HG02870 (cell line): ENCODE data around the gene DUSP2.

Experiments
- ATAC-seq: cut with Tn5 transposase; IDR thresholded peaks from one replicate; pipeline ENCODE4 v1.9.1; 2021; ENCODE audit warnings: mild to moderate bottlenecking, moderate library complexity; ENCODE audit not compliant: unreplicated experiment

Gene DUSP2, protein sequence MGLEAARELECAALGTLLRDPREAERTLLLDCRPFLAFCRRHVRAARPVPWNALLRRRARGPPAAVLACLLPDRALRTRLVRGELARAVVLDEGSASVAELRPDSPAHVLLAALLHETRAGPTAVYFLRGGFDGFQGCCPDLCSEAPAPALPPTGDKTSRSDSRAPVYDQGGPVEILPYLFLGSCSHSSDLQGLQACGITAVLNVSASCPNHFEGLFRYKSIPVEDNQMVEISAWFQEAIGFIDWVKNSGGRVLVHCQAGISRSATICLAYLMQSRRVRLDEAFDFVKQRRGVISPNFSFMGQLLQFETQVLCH

DNA sequence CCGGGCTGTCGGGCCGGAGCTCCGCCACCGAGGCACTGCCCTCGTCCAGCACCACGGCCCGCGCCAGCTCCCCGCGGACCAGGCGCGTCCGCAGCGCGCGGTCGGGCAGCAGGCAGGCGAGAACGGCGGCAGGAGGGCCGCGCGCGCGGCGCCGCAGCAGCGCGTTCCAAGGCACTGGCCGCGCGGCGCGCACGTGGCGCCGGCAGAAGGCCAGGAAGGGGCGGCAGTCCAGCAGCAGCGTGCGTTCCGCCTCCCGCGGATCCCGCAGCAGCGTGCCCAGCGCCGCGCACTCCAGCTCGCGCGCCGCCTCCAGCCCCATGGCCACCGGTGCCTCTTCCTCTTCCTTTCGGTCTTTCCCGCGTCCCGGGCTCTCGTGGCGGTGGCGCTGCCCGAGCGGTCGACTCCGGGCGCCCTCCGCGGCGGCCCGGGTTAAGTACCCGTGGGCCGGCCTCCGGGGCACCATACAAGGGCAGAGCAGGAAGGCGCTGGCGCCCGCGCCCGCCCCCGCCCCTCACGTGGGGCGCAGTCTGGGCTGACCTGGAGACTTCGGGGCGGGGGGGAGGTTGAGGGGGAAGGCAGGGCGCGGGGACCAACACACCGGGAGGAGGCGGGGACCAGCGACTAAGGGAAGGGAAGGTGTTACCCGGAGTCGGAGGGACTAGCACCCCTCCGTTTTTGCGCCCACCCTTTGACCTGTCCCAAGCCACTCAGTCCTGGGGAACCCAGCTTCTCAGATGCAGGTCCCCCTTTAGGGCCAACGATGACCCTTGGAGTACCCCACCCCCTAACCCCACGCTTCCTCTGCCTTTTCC lies at the start of gene DUSP2:
TSS of gene DUSP2 (minus strand) at position 405 of the 812 bp plus-strand sequence. CDS start at position 319, 86 bp downstream.
- ATAC-seq: peak; percentile 44

DNA sequence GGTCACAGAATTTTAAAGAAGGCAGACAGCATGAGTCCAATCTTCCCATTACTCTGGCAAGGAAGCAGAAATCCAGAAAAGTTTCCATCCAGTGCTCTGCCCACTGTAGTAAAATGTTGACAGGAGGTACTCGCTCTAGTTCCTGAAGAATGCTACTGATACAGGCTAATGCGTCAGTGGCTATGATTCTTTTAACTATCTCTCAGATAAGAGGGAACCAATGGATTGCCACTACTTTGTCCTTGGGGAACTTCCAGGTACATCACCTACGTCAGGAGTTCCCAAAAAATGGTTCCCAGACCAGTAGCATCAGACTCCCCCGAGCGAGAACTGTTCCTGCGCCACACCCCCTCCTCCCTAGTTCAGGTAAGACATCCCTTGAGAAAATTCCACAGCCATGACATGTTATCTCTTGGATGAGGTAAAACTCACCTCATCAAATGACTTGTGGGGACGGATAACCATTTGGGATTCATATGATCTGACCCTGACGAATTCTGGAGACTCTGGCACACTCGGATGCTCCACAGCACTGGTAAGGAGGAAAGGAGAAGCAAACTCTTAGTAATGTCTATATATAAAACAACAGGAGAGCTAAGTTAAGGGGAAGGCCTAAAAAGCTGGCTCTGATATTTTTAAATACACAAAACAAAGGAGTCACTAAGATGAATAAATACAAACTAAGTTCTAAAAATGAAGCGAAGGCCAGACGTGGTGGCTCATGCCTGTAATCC lies 46.9 kb upstream of the DUSP2 start:
- no peak for ATAC-seq

DNA sequence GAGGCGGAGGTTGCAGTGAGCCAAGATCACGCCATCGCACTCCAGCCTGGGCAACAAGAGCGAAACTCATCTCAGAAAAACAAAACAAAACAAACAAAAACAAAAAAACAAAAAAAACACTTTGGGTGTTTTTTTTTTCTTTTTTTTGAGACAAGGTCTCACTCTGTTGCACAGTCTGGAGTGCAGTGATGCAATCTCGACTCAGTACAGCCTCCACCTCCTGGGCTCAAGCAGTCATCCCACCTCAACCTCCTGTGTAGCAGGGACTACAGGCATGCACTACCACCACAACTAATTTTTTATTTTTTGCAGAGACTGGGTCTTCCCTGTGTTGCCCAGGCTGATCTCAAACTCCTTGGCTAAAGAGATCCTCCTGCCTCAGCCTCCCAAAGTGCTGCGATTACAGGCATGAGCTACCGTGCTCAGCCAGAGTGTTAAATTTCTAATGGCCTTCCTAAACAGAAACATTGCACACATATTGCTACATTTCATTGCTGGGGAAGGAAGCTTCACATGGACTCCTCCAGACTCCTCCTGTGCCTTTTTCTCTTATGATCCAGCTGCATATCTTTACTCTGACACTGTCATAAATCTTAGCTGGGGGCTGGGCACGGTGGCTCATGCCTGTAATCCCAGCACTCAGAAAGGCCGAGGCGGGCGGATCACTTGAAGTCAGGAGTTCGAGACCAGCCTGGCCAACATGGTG lies 43.7 kb upstream of the DUSP2 start:
- no peak for ATAC-seq

DNA sequence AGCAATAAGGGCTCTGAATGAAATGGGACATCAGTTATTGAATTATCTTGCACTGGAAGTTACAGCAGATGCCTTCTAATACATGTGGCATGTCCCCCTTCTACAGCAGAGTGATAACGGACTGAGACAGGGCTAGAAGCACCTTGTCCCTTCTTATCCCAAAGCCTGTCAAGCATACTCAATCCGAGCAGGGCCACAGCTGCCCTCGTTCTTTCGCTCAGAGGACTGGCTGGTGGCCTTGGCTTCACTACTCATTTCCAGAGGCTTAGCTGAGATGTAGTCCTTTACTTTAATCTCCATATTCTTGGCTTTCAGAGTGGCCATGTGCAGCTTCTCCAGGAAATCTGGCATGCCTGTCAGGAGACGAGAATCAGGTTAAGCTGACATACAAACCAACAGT lies 41.3 kb upstream of the DUSP2 start:
- no peak for ATAC-seq

DNA sequence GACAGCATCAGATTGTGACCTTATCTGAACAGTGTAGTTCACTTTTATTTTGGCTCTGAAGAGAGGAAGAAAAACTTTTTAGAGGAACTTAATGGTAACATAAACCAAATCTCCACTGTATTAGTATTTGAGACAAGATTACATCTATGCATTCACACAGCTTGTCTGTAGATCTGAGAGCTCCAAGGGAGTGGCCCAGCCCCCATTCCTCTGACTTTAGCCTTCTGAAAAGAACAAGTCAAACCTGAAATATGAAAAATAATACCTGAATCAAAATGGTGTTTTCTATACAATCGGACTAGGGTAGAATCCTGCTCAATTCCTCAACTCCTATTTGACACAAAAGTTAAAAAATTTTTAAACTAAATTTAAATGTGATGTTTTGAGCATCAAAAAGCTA lies 40.3 kb upstream of the DUSP2 start:
- ATAC-seq: no peak

DNA sequence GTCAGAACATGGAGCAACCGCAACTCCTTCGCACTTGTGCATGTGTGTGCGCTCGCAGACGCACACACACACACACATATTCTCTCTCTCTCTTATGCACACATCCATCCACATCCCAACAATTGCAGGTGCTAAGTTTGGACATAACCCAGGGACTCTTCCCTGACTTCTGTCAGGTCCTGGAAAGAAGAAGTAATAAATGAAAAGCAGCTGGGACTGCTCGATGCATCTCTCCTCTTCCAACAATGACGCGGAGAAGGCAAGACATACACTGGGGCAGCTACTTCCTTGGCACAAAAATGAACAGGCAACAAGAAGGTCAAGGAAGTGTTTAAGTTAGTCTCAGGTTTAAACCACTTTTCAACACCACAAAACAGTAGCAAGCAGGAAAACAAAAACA lies 39.7 kb upstream of the DUSP2 start:
- ATAC-seq: no peak

DNA sequence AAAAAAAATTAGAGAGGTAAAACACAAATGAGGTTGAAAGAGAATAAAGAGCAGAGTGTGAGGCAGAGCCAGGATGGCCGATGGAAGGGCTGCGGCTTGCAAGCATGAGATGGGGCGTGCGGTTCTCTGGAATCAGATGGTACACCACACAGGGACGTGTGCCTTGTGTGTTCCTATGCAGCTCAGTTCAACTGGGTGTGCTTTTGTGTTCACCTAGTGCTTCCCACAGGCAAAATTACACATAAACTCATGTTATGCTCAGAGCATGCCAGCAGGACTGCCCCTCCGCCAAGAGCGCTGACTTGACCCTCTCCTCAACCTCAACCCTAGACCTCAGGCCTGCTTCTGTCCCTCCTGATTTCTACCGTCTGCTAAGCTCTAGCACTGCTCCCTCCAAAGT lies 38.9 kb upstream of the DUSP2 start:
- ATAC-seq: no peak

DNA sequence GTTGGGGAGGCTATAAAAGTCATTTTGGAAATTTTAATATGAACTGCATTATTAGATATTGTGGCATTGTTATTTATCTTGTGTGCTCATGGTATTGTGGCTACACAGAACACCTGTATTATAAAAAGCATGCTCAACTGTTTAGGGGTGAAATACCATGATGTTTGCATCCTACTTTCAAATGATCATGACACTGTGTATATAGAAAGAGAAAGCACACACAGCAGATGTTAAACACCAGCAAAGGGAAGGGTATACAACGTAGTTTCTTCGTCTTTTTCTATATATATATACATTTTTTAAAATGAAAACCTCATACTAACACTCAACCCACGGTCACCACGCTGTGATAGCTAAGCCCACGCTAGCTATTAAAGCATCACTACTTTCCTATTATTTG lies 36.3 kb upstream of the DUSP2 start:
- ATAC-seq: no peak

DNA sequence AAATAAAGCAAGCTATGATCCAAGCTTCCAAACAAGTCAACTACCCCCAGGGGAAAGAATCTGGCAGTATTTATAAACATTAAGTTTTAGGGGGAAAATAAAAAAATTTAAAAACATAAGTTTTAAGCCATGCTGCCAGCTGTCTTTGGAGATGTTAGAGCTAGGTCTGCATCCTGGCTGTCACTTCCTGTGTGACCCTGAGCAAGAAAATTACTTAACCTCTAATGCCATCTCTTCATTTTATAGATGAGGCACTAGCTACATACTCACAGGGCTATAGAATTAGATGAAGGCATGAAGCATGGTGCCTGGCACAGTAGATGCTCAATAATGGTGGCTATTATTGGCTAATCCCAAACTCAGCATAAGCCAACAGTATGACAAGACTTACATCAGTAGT lies 35.3 kb upstream of the DUSP2 start:
- ATAC-seq: no peak

DNA sequence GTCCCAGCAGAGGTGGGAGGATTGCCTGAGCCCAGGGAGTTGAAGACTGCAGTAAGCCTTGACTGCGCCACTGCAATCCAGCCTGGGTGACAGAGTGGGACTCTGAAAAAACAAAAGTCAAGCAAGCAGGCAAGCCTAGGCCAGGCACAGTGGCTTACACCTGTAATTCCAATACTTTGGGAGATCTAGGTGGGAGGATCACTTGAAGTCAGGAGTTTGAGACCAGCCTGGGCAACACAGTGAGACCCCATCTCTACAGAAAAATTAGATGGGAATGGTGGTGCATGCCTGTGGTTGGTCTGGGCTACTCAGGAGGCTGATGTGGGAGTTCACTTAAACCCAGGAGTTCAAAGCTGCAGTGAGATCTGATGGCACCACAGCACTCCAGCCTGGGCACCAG lies 34.8 kb upstream of the DUSP2 start:
- ATAC-seq: no peak

DNA sequence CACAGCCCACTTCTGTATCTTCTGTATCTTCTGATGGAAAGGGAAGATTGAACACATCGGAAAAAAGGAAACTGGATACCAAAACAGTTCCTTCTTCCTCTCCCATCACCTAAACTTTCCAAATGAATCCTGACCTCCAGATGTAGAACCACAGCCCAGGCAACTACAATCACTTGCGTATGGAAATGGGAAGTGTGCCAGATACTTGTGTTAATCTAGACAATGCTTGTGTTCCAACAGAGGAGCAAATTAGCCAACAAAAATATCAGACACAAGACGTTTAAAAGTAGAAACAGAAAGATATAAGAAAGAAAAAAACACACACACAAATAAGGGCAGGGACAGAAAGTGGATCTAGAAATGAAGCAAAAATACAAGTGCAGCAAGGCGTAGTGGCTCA lies 31.4 kb upstream of the DUSP2 start:
- ATAC-seq: no peak

DNA sequence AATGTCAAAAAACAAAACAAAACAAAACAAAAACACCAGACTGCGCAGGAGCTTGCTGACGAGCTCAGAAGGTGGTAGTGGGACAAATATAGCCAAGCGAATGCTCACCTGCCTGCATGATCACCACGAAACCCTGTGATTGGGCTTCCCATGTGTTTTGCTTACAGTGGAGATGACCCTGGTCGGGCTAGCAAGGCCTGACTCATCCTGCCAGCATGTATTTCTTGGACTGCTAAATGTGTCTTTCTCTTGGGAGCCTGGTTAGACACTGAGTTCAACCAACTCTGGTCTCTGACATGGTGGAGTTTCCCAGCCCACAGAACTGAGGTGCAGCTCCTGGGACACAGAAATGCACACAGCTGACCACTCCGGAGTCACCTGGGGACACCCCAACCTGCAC lies 30.7 kb upstream of the DUSP2 start:
- ATAC-seq: no peak

DNA sequence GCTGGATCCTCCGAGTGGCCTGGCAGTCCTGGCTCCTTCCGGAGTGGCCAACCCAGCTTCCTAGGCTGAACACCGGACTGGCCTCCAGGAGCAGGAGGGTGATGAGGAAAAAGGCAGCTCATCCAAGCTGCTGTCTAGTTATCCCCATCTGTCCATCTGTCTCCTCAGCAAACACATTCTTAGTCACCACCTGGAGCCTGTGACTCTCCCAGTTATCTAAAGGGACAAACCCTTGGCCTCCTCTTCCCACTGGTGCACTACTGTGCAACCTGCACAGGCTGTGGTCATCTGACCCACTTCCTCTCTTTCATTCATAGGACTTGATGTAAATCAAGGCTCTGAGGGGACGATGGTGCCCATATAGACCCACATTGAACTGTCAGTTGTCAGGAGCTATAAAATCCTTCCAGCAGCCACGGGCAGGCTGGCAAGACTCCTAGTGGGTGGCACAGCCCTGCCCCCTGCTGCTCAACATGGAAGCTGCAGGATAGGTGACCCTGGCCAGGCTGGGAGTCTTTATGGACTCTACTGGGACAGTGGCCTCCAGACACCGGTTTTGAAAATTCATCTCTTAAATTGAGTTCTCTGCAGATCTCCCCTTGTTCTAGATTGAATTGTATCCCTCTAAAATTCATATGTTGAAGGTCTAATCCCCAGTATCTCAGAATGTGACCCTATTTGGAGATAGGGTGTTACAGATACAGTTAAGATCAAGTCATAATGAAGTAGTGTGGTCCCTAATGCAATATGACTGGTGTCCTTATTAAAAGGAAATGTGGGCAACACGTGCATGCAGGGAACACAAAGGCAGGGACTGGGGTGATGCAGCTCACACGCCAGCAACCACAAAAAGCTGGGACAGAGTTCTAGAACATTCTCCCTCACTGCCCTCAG lies 29.3 kb upstream of the DUSP2 start:
- ATAC-seq: no peak

DNA sequence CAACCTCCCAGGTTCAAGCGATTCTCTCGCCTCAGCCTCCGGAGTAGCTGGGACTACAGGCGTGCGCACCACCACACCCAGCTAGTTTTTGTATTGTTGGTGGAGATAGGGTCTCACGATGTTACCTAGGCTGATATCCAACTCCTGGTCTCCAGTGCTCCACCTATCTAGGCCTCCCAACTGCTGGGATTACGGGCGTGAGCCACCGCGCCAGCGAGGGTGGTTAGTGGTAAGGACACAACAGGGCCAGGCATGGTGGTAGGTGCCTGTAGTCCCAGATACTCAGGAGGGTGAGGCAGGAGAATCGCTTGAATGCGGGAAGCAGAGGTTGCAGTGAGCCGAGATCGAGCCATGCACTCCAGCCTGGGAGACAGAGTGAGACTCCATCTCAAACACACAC lies 26.6 kb upstream of the DUSP2 start:
- ATAC-seq: no peak

DNA sequence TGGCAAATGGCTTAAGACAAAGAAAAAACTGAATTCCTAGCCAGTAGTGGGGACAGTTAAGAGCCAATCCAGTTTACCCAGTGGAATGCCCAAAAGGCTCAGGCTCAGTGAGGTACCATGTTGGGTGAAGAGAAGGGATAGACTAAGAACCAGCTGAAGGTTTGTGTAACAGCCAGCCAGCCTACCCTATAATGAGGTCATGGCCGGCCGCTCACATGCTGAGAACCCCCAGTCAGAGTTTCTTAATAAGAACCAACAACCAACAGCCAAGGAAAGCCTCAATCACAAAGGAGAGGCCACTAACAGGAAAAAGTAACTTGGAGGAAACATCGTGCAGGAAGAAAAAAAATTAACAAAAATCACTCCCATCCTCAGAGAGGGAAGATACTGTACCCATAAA lies 25.4 kb upstream of the DUSP2 start:
- ATAC-seq: no peak

DNA sequence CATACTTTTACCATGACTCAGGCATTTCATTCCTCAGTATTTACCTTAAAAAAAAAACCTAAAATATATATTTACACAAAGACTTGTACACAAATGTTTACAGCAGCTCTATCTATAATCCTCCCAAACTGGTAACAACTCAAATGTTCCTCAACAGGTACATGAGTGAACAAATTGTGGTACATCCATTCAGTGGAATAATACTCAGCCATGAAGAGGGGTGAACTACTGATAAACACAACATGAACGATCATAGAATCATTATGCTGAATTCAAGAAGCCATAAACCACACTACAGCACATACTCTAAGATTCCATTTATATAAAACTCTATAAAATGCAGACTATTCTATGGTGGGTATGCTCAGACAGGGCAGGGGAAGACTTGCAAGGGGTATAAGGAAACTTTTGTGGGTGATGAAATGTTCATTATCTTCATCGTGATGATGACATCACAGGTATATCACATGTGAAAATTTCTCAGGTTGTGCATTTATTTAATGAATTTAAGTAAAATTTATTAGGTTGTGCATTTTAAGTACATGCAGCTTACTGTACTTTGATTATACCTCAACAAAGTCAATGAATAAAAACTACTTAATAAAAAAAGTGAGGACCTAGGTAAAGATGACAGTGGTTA lies 24.7 kb upstream of the DUSP2 start:
- ATAC-seq: no peak

DNA sequence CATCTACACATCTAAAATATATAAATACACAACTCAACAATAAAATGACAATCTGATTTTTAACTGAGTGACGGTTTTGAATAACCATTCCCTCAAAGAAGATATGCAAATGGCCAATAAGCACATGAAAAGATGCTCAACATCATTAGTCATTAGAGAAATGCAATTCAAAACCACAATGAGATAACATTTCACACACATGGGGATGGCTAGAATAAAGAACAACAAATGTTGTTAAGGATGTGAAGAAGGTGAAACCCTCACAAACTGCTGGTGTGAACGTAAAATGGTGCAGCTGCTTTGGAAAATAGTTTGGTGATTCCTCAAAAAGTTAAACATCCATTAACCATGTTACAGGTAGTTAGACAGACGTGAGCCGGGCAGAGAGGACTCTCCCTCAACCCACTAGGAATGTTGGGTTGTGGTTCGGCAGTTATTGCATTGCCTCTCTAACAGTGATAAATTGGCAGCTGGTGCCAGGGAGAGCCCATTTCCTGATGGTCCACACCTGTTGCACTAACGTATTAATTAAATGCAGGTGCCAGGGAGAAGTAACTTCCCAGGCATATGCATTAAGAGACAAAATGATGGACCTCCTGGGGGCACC lies 22.3 kb upstream of the DUSP2 start:
- ATAC-seq: no peak

DNA sequence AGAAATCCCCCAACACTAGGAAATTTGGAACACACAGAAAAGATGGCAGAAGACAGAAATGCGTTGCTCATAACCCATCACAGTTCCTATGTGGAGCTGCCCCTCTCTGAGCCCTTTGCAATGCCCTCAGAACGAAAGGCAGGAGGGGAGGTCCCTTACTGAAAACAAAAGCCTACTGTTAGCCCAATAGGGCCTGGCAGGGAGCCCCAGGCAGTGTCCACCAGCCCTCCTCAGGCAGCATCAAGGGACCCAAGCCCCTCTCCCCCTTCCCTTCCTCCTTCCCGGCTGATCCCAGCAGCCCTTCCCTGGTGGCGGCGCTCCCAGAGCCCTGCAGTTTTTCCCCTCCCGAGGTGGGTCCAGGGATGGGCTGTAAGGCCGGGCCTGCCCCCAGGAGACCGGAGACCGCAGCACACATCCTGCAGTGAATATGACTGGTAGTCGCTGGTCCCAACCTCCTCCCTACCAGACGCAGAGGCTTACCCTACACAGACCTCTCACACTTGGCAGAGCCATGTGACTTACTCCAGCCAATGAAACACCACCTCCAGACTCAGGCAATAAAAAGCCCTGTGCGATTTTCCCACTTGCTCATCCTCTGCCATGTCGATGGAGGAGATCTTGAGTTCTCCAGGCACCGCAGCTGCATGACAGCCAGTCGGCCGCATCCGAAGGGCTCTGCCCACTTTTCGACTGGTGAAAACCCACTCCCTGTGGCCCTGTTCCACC lies 19.4 kb upstream of the DUSP2 start:
- peak; percentile 80 for ATAC-seq
